Effector memory CD8-positive, alpha-beta T cell (primary cell): Measurements from ENCODE around the gene SCN11A.
"Not testable (repeated sequence)": the region's sequence is repeated elsewhere in the genome, so short reads cannot be mapped to it uniquely, and the experiment has no call there.

Source experiments
- ATAC-seq: fragments of 150-1000 bp; cut with Tn5 transposase; replicated peaks from 2 replicates; pipeline ENCODE4 v1.10.0; 2021; ENCODE audit warnings: mild to moderate bottlenecking, moderate library complexity
- DNase-seq, 3 experiments: peaks; one replicate each; pipeline ENCODE4 v3.0.0; 2021
- H3K27ac Mint-ChIP-seq, 2 donors: one replicate each; pipeline ENCODE4 v1.8.0; 2022; ENCODE audit warnings: mild to moderate bottlenecking in 2 of 2, mixed read lengths in 2 of 2, moderate library complexity in 2 of 2
- H3K27me3 Mint-ChIP-seq, 2 donors: one replicate each; pipeline ENCODE4 v1.8.0; 2022; ENCODE audit warnings: mixed read lengths in 2 of 2
- H3K36me3 Mint-ChIP-seq: one replicate; pipeline ENCODE4 v1.8.0; 2022; ENCODE audit warnings: mild to moderate bottlenecking, moderate library complexity, mixed read lengths; ENCODE audit not compliant: insufficient read depth
- H3K4me1 Mint-ChIP-seq, 2 donors: one replicate each; pipeline ENCODE4 v1.8.0; 2022; ENCODE audit warnings: low read depth in 2 of 2, mixed read lengths in 2 of 2
- H3K4me3 Mint-ChIP-seq, 2 donors: one replicate each; pipeline ENCODE4 v1.8.0; 2022; ENCODE audit warnings: mild to moderate bottlenecking in 2 of 2, mixed read lengths in 2 of 2, moderate library complexity in 2 of 2
- H3K9me3 Mint-ChIP-seq, 2 donors: one replicate each; pipeline ENCODE4 v1.8.0; 2022; ENCODE audit warnings: mixed read lengths in 2 of 2

Gene SCN11A

DNA sequence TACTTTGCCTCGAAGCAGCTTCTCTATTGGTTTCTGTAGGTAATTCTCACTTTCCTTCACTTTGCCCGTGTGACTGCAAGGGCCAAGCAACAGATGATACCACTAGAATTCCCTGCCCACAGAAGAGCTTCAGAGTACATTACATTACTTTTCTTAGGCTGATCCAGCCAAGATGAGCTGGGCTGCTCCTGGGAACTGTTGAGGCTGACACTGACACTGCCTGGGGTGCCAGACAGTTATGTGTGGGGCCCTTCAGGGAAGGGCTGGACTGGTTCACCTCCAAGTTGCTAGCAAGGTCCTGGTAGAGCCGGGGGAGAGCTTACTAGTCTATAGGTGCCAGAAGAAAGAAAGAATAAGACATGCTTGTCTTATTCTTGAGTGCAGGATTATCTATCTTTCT, 36.7 kb upstream of the SCN11A start:
- no peak for ATAC-seq

DNA sequence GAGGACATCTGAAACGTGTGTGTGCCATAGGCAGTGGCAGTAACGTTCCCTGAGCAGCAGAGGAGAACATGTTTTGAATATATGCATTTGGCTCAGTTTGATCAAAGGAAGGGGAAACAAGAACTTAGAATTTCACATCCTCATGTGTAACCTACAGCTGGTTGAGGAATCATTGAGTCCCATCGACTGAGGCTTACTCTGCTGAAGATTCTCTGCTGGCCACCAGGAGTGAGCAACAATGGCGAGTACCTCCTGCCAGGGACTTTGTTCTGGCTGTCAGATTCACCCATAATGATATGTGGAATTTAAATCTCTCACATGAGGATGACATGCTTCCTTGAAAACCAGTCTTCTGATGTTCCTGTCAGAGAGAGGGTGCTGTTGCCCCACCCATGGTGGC, 34.4 kb upstream of the SCN11A start:
- Mint-ChIP-seq H3K4me1 (no peaks in the 10 kb centered on the region), H3K36me3 (peaks cover 74% of the 10 kb centered on the region), H3K9me3 (no peaks in the 10 kb centered on the region), H3K27me3 (no peaks in the 10 kb centered on the region), H3K4me3 (no peak overlapping the region), H3K27ac (no peak overlapping the region)
- no peak for ATAC-seq
- DNase-seq = no peak

More for the DNA sequence above, 36.7 kb upstream of the SCN11A start:
- Mint-ChIP-seq H3K4me3 (no peak overlapping the region), H3K9me3 (no peaks in the 10 kb centered on the region), H3K36me3 (peaks cover 80% of the 10 kb centered on the region), H3K4me1 (no peaks in the 10 kb centered on the region), H3K27ac (peak overlapping the region in 1 of 2 donors; percentile 46), H3K27me3 (no peaks in the 10 kb centered on the region)
- no peak for DNase-seq

DNA sequence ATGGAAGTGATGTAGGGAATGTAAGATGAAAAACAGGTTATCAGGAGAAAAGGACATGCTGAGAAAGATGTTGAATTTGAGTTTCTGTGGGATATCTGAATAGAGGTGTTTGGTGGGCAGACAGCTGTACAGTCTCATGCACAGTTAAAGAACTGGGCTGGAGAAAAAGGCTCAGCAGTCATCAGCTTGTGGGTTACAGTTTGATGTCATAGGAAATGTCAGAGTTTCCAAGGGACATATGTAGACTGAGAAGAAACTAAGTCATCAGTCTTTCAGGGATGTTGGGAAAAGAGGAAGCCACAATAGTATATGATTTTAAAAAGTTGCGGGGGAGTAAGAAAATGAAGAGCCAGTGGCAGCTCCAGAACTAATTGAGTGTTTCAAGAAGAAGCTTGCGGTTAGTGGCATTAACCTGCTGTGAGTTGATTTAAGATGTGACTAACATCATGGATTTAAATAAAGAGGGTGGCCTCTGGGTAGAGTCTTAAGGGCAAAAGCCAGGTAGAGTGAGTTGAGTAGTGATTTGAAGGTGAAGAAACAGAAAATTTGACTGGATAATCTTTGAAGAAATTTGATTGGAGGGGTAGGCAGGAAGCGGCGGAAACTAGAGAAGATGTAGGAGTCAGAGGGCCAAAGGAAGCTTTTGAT, 31.0 kb upstream of the SCN11A start:
- Mint-ChIP-seq H3K27me3 (no peaks in the 10 kb centered on the region), H3K4me3 (no peak overlapping the region), H3K36me3 (peaks cover 55% of the 10 kb centered on the region), H3K9me3 (no peaks in the 10 kb centered on the region), H3K27ac (peak overlapping the region in 1 of 2 donors; percentile 7), H3K4me1 (peaks cover 0 to 5% of the 10 kb centered on the region in 2 donors)
- DNase-seq (no peak), ATAC-seq (no peak)

DNA sequence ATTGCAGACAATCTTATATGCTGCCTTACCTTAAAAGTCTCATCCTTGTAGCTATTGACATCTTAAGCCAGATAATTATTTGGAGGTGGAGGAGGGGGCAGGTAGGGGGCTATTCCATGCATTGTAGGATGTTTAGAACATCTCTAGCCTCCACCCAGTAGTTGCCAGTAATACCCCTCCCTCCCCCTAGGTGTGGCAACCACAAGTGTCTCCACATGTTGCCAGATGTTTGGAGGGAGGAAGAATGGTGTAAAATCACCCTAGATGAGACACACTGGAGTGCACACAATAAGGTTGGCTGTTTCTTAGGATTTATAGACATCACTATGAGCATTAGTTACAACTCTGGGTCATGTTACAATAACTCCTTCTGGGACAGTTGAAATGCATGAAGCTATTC, 28.3 kb upstream of the SCN11A start:
- H3K4me3 Mint-ChIP-seq = no peak overlapping the region
- H3K36me3 Mint-ChIP-seq = peaks cover 58% of the 10 kb centered on the region
- H3K27me3 Mint-ChIP-seq = no peaks in the 10 kb centered on the region
- no peak for DNase-seq
- H3K9me3 Mint-ChIP-seq = no peaks in the 10 kb centered on the region
- peaks cover 0 to 5% of the 10 kb centered on the region in 2 donors for H3K4me1 Mint-ChIP-seq
- no peak for ATAC-seq
- H3K27ac Mint-ChIP-seq = no peak overlapping the region

DNA sequence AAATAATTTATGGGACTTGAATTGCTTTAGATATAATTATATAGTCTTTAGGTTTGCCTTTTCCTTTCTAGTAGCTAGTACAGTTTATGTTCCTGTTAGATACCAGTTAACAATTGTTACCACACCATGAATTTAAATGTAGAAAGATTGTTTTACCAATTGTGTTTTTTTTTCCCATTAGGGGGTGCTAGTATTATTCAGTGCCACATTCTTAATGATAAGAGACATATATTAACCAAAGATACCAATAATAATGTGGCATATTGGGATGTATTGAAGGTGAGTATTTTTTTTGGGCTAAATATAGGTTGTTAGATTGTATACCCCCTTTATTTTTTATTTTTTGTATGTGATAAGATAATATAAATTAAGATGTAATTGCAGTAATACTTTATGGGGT, 27.8 kb upstream of the SCN11A start:
- H3K27ac Mint-ChIP-seq = no peak overlapping the region
- H3K4me1 Mint-ChIP-seq = peaks cover 0 to 5% of the 10 kb centered on the region in 2 donors
- no peak for DNase-seq
- ATAC-seq = no peak
- no peak overlapping the region for H3K4me3 Mint-ChIP-seq
- H3K27me3 Mint-ChIP-seq = no peaks in the 10 kb centered on the region
- peaks cover 58% of the 10 kb centered on the region for H3K36me3 Mint-ChIP-seq
- H3K9me3 Mint-ChIP-seq = no peaks in the 10 kb centered on the region

DNA sequence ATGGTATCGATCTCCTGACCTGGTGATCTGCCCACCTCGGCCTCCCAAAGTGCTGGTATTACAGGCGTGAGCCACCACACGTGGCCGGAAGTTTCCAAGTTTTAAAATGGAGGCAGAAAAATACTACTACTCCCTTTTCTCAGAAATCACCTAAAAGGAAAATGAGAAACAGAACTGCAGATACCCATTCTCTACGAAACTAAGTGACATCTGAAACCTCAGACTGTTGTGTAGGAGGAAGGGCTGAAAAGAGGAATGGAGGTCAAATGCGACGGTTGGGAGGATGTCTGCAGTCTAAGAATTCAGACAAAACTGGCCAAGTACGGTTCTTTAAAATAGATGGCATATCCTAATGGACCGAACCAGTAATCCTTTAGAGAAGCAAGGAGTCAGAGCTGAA, 24.2 kb upstream of the SCN11A start:
- H3K27ac Mint-ChIP-seq = no peak overlapping the region
- no peak for DNase-seq
- no peak for ATAC-seq
- H3K4me3 Mint-ChIP-seq = no peak overlapping the region
- no peaks in the 10 kb centered on the region for H3K9me3 Mint-ChIP-seq
- peaks cover 2 to 5% of the 10 kb centered on the region in 2 donors for H3K4me1 Mint-ChIP-seq
- H3K36me3 Mint-ChIP-seq = peaks cover 71% of the 10 kb centered on the region
- no peaks in the 10 kb centered on the region for H3K27me3 Mint-ChIP-seq

DNA sequence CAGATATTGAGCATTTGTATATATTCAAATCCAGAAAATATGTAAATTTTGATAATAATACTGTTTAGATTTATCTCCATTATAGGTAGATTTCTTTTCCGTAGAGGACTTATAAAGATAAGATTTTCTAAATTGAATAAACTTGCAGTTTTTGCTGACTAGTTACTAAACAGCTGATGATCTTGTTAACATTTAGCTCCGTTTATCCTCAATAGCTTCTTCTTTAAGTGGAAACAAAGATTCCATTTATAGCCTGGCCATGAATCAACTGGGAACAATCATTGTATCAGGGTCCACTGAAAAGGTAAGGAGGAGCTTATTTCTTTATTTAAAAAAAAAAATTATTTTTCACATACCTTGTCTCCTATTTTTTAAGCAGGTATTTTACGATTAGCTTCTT, 16.8 kb upstream of the SCN11A start:
- H3K36me3 Mint-ChIP-seq = peaks cover 78% of the 10 kb centered on the region
- no peak overlapping the region for H3K27ac Mint-ChIP-seq
- H3K9me3 Mint-ChIP-seq = no peaks in the 10 kb centered on the region
- H3K4me1 Mint-ChIP-seq = peaks cover 4 to 8% of the 10 kb centered on the region in 2 donors
- H3K27me3 Mint-ChIP-seq = no peaks in the 10 kb centered on the region
- no peak for DNase-seq
- no peak for ATAC-seq
- no peak overlapping the region for H3K4me3 Mint-ChIP-seq

DNA sequence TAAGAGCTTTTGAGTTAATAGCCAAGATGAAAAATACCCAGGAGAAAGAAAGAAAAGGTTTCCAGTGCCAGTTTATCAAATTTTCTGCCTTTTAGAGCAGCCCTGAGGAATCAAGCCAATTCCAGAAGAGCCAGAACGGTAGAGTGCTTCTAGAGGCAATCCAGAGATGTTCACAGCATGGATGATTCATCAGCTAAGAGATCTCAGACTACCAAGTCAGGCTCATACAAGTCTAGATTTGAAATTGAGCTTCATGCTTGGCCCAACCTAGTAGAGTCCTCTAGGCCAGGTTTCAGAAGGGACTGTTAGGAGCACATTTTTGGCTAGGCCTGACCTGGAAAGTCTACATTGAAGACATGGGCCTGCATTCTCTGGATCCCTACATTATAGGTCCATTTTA, 15.5 kb upstream of the SCN11A start:
- no peaks in the 10 kb centered on the region for H3K9me3 Mint-ChIP-seq
- peaks cover 5 to 11% of the 10 kb centered on the region in 2 donors for H3K4me1 Mint-ChIP-seq
- no peak for DNase-seq
- ATAC-seq = no peak
- no peak overlapping the region for H3K4me3 Mint-ChIP-seq
- no peaks in the 10 kb centered on the region for H3K27me3 Mint-ChIP-seq
- peak overlapping the region in 1 of 2 donors; percentile 33 for H3K27ac Mint-ChIP-seq
- H3K36me3 Mint-ChIP-seq = peaks cover 71% of the 10 kb centered on the region

DNA sequence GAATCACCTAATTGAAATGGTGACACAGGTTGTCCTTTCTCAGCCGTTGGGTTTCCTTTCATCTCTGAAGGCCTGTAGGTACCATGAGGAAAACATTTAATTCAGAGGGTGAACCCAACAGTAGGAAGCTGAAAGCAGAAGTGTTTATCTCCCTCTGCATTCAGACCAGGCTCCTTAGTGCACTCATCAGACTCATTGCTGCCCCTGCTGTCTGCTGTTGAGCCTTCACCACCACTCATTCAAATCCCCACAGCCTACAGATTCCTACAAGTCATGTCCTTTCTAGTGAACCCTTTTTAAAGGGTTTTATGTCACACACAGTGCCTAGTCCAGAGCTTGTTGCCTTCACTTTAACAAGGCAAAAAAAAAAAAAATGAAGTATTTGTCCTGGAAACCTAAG, 13.5 kb upstream of the SCN11A start:
- H3K4me3 Mint-ChIP-seq = no peak overlapping the region
- ATAC-seq (peak; percentile 78), DNase-seq (no peak)
- H3K27me3 Mint-ChIP-seq = no peaks in the 10 kb centered on the region
- H3K9me3 Mint-ChIP-seq = no peaks in the 10 kb centered on the region
- peaks cover 15 to 23% of the 10 kb centered on the region in 2 donors for H3K4me1 Mint-ChIP-seq
- H3K27ac Mint-ChIP-seq = peak overlapping the region in 1 of 2 donors; percentile 44
- H3K36me3 Mint-ChIP-seq = peaks cover 50% of the 10 kb centered on the region

DNA sequence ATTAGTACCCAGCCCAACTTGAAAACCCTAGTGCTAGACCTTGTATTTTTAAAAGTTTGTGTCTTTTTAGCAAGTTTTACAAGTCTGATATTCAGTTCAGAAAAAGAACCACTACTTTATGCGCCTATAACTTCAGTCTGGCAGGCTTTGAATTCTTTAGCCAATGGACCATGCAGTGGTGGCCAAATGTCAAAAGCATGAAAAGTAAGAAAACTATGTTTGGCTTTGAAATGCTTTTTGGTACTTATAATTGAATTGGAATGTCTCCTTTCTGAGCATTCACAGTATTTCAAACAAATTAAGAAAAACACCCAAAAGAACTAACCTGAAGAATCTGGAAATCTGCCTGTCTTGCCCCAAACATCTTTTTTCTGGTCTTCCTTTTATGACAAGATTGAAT, 12.9 kb upstream of the SCN11A start:
- Mint-ChIP-seq H3K27me3 (no peaks in the 10 kb centered on the region), H3K36me3 (peaks cover 46% of the 10 kb centered on the region), H3K4me3 (no peak overlapping the region), H3K27ac (peak overlapping the region in 1 of 2 donors; percentile 44), H3K9me3 (no peaks in the 10 kb centered on the region), H3K4me1 (peaks cover 15 to 27% of the 10 kb centered on the region in 2 donors)
- no peak for DNase-seq
- no peak for ATAC-seq

DNA sequence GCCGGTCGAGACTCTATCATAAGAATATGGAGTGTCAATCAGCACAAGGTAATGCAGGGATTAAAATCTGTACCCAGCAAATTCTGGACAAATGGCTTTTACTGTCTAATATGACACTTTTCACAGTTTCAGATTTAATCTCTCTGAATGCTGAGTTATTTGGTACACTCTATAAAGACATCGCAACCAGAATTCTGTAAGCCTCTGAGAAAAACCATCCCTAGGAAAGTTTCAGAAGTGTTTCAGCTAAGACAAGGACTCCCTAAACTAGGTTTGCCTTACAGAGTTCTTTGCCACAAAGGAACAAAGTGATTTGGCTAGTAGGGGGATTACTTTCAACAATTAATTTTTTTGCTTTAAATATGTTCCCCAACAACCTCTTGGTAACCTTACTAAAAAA, 11.4 kb upstream of the SCN11A start:
- Mint-ChIP-seq H3K27ac (no peak overlapping the region), H3K36me3 (peaks cover 40% of the 10 kb centered on the region), H3K27me3 (no peaks in the 10 kb centered on the region), H3K9me3 (no peaks in the 10 kb centered on the region), H3K4me1 (peaks cover 25 to 41% of the 10 kb centered on the region in 2 donors), H3K4me3 (no peak overlapping the region)
- no peak for DNase-seq
- no peak for ATAC-seq

DNA sequence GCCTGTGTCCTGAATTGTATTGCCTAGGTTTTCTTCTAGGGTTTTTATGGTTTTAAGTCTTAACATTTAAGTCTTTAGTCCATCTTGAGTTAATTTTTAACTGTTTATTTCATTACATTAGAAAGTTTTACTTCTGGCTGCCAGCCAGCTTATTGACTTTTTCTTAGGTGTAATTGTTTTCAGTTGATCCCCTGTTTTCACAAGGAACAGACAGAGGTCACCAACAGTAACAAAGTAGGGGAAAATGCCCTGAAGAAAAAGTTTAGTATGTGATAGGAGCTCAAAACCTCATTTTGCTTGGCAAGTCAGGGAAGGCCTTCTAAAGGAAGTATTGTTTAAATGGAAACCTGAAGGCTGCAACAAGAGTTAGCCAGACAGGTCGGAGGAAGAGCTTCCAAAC, 10.4 kb upstream of the SCN11A start:
- no peak for ATAC-seq
- Mint-ChIP-seq H3K4me3 (no peak overlapping the region), H3K36me3 (peaks cover 36% of the 10 kb centered on the region)

DNA sequence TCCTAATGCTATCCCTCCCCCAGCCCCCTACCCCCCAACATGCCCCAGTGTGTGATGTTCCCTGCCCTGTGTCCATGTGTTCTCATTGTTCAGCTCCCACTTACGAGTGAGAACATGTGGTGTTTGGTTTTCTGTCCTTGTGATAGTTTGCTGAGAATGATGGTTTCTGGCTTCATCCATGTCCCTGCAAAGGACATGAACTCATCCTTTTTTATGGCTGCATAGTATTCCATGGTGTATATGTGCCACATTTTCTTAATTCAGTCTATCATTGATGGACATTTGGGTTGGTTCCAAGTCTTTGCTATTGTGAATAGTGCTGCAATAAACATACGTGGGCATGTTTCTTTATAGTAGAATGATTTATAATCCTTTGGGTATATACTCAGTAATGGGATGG, 9.5 kb upstream of the SCN11A start:
- not testable (repeated sequence) for DNase-seq, ATAC-seq, H3K4me3 Mint-ChIP-seq, H3K27me3 Mint-ChIP-seq, H3K27ac Mint-ChIP-seq, H3K9me3 Mint-ChIP-seq
- peaks cover 27% of the 10 kb centered on the region for H3K36me3 Mint-ChIP-seq
- peaks cover 34 to 55% of the 10 kb centered on the region in 2 donors for H3K4me1 Mint-ChIP-seq

More for the DNA sequence above, 10.4 kb upstream of the SCN11A start:
- Mint-ChIP-seq H3K9me3 (no peaks in the 10 kb centered on the region), H3K27me3 (no peaks in the 10 kb centered on the region), H3K4me1 (peaks cover 27 to 45% of the 10 kb centered on the region in 2 donors), H3K27ac (peak overlapping the region in 1 of 2 donors; percentile 27)
- DNase-seq = no peak

DNA sequence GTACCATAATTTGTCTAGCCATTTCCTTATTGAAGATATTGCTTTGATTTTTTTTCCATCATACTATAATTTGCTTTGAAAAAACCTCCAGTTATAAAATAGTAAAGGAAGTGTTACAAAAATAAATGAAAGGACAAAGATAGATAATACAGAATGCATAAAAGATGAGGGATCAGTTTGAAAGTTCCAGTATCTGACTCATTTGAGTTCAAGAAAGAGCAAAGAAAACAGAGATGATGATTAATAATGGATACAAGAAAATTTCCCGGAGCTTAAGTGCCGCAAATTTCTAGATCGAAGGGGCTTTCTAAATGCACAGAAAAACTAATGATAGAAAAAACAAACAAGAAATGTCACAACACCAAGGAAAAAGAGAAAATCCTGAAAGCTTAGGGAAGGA, 4.4 kb upstream of the SCN11A start:
- no peaks in the 10 kb centered on the region for H3K9me3 Mint-ChIP-seq
- peaks cover 44 to 70% of the 10 kb centered on the region in 2 donors for H3K4me1 Mint-ChIP-seq
- H3K27me3 Mint-ChIP-seq = no peaks in the 10 kb centered on the region
- peaks cover 25% of the 10 kb centered on the region for H3K36me3 Mint-ChIP-seq
- H3K4me3 Mint-ChIP-seq = peak overlapping the region in 1 of 2 donors; percentile 5
- peak overlapping the region in 1 of 2 donors; percentile 6 for H3K27ac Mint-ChIP-seq
- ATAC-seq = no peak
- no peak for DNase-seq
